GM10266 (cell line): ENCODE results near the gene HDAC7.

Experiments used
- DNase-seq: peaks from one replicate; pipeline ENCODE4 v3.0.0; 2012; ENCODE audit errors: extremely low spot score
- TF ChIP-seq, protein P1 (sequence below): IDR thresholded peaks from 2 replicates; pipeline ENCODE4 v1.5.1; 2012; ENCODE audit warnings: mild to moderate bottlenecking, low read depth; ENCODE audit not compliant: control insufficient read depth, insufficient read depth; ENCODE audit errors: missing control alignments

The HDAC7 gene

DNA sequence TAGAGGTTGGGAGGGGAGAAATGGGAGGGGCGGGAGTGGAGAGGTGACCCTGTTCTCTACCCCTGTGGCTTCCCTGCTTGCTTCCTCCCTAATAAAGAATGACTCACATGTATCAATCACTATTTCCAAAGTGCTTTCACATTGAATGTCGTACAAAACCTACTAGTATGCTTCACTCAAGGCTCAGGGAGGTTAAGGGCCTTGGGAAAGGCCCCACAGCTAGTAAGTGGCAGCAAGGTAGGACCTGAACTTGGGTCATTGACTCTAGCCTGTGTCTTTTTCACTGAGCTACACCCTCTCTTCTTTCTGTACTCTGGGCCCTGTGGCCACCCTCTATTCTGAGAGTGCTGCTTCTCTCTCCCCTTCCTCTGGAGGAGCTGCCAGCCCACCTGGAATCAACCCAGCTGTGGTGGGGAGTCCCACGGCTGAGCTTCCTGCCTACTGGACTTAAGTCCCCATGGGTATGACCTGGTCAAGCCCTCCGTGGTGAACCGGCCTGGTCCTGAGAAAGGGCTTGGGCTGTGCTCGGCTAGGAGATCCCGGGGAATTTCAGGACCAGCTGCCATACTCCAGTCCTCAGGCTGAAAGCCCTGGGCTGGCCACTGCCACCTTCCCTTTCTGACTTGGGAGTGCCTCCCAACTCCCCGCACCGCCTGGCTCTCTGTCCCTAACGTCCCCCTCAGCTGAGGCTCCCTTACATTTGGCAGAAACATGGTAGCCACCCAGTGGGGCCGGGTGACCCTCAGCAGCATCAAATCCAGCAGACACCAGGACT, 33.6 kb downstream of the HDAC7 start:
- TF ChIP-seq, protein P1, sequence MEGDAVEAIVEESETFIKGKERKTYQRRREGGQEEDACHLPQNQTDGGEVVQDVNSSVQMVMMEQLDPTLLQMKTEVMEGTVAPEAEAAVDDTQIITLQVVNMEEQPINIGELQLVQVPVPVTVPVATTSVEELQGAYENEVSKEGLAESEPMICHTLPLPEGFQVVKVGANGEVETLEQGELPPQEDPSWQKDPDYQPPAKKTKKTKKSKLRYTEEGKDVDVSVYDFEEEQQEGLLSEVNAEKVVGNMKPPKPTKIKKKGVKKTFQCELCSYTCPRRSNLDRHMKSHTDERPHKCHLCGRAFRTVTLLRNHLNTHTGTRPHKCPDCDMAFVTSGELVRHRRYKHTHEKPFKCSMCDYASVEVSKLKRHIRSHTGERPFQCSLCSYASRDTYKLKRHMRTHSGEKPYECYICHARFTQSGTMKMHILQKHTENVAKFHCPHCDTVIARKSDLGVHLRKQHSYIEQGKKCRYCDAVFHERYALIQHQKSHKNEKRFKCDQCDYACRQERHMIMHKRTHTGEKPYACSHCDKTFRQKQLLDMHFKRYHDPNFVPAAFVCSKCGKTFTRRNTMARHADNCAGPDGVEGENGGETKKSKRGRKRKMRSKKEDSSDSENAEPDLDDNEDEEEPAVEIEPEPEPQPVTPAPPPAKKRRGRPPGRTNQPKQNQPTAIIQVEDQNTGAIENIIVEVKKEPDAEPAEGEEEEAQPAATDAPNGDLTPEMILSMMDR, result no peak
- no peak for DNase-seq

DNA sequence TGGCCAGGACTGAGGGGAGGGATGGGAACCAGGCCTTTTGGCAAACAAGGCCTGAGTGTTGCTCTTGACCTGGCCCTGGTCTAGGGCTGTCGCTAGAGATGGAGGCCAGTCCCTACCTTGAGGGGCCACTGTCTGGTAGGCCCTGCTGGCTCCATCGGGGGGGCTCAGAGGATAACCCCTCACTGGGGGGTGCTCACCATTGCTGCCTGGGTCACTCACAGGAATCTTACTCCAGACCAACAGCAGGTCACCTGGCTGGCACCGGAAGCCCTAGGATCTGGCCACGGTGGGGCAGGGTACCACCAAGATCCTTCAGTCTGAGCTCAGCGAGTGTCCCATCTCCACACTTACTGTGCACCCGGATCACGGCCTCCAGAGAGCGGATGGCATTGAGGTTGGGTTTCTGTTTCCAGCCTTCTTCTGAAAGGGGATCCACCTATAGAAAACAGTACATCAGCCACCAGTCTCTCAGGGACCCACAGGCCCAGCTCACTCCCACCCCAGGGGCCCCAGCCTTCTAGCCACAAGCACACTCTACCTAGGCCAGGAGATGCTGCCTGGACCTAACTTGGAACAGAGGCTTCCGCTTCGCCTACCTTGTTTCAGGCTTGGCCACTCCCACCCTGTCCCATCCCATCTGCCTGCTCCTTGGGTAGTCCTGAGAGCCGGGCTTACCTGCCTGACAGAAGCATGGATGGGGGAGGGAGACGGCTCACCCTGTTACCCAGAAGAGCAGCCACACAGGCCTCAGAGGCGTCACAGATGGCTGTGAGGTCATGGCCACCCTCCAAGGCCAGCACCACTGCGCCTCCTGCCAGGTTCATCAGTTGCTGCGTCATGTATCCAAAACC, 34.4 kb downstream of the HDAC7 start:
- TF ChIP-seq, protein P1, result no peak
- no peak for DNase-seq

DNA sequence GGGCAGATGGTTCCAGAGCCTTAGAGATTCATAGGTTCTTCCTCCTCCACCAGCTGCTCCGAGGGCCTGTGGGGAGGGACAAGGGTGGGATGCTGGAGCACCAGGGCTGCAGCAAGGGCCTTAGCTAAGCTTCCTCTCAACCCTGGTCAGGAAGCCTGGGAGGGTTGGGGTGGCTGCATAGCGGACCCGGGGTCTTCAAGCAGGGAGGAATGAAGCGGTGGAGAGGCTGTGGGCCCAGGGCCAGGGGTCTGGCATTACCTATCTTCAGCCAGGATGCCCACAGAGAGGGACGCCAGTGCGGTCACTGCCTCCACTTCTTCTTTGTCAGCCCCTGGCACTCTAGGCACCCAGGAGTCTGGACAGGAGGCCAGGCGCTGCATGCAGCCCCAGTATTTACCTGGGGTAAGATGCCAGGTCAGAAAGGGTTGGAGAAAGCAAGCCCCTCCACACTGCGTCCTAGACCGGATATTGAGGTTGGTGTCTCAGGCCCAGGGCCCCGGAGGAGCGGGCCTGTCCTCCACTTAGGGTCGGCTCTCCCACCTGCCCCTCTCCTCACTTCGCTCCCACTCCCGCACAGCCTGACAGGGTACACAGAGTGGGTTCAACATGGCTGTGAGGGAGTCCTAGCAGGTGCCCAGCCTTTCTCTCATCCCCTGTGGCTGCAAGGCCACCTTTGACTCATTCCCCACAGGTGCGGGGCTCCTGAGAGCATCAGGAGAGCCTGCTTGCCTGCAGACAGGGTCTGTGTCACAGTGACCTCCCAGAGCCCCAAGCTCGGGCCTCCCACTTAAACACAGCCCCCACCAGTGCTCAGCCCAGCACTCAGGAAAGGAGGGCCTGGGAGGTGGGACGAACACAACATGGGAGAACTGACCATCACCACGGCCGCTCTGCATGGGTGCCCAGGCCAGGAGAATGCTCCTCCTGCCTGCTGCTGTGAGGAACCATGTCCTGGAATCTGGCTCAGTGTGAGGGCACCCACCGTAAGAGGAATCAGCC, 35.6 kb downstream of the HDAC7 start:
- no peak for DNase-seq
- TF ChIP-seq, protein P1, result no peak

DNA sequence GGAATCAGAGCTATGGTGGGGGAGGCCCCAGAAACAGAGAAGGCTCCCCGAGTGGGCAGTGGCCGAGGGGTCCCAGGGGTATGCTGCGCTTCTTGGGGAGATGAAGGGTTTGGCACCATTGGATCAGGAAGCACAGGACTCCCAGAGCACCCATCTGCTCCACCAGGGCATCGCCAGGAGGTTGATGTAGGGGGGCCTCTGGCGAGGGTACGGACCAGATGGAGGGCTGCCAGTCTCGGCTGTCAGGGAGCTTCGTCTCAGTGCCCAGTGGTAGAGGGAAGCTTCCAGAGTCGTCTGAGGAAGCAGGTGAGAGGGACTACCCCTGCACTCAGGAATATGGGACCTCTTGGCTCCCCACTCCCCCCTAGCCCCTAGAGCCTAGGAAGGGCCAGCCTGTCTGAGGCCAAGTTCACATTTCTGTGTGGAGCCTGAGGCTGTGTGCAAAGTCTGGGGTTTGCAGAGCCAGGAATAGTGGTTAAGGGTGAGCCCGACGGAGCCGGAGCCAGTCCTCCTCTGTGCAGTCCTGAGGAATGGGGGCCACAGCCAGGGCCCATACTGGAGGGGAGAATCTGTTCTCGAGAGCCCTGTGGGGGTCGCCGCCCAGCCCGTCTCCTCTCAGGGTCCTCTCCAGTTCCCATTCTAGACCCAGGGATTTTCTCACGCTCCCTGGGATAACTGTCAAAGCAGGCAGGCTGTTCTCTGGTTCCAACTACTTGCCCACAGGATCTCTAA, 36.5 kb downstream of the HDAC7 start:
- no peak for DNase-seq
- TF ChIP-seq, protein P1, result no peak

DNA sequence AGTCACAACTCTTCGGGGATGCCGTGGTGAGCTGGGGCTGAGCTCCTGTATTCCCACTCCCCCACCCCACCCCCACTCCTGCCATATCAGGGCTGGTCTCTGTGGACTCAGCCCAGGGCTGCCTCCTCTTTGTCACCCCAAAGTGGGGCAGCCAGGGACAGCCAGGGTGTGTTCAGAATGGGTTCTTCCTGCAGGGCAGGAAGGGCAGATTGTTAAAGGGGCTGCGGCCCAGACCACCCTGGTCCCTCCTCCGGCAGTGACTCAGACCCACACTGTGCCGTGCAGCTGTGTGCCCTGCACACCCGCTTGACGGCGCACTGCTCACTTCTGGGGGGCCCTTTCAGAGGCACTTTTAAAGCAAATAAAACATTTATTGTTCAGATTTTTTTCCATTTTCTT, 37.3 kb downstream of the HDAC7 start:
- DNase-seq, result no peak
- TF ChIP-seq, protein P1, result no peak
